ENCODE results near the gene MPP2. TPM values are rescaled to one million over a fixed set of nuclear protein-coding genes. Genes with fewer than 3 reads are reported as not detected.

The MPP2 gene
- total RNA-seq, 4 donors from 2014 or later: 0.18 to 3.6 (median 0.54) TPM

GRCh38 chr17:43826206-43826605, 81.1 kb downstream of the MPP2 start:
- H3K9me3 ChIP-seq: no peaks in the 10 kb centered on the region
- H3K27ac ChIP-seq: no peak overlapping the region
- intact Hi-C loops (cut with DNase I): no loop called here
- peaks cover 0 to 75% (median 6%) of the 10 kb centered on the region in 3 donors for H3K36me3 ChIP-seq
- TF ChIP-seq CTCF (IDR thresholded peaks at IDR 0.05): no peak
- no peak for TF ChIP-seq POLR2A (IDR thresholded peaks at IDR 0.05)
- H3K4me3 ChIP-seq: no peak overlapping the region
- peaks cover 3 to 24% (median 6%) of the 10 kb centered on the region in 3 donors for H3K4me1 ChIP-seq
- WGBS, 2 donors: 55 to 80% methylated on average over 7 of the region's 7 CpGs
- no peaks in the 10 kb centered on the region for H3K27me3 ChIP-seq
- DNase-seq: no peak

- intact Hi-C loops (cut with DNase I): no loop called here
- no peaks in the 10 kb centered on the region for H3K9me3 ChIP-seq
- H3K27me3 ChIP-seq: no peaks in the 10 kb centered on the region
- no peak for TF ChIP-seq CTCF (IDR thresholded peaks at IDR 0.05)
- no peak for TF ChIP-seq POLR2A (IDR thresholded peaks at IDR 0.05)
- H3K4me3 ChIP-seq: no peak overlapping the region
- H3K27ac ChIP-seq: no peak overlapping the region
- WGBS, 2 donors: 88% methylated on average over 1 of the region's 12 CpGs; no CpG with 5 or more reads in 1 of the 2 donors
- H3K4me1 ChIP-seq: peaks cover 3 to 23% (median 6%) of the 10 kb centered on the region in 3 donors
- peaks cover 0 to 77% (median 6%) of the 10 kb centered on the region in 3 donors for H3K36me3 ChIP-seq
- DNase-seq: no peak
Observed at GRCh38 chr17:43825567-43825966, 81.8 kb downstream of the MPP2 start.

Other genes with a start within 250 kb of the MPP2 start
- gene MEOX1, start 245.6 kb downstream of the MPP2 start, total RNA-seq: 1 to 10 TPM in 2 of 4 donors, under 1 TPM in 2; 0.64 to 6.1 (median 2.7) TPM
- gene SOST, start 148.7 kb downstream of the MPP2 start, total RNA-seq: under 1 TPM in 1 of 4 donors, not detected in 3; 0.49 TPM
- 10 to 100 TPM; 33.7 to 58.4 (median 36.8) TPM for gene DUSP3, start 128.6 kb downstream of the MPP2 start, total RNA-seq
- gene CFAP97D1, start 127.1 kb downstream of the MPP2 start, total RNA-seq: under 1 TPM in 1 of 4 donors, not detected in 3; 0.13 TPM
- gene MPP3, start 74.4 kb downstream of the MPP2 start, total RNA-seq: 10 to 100 TPM in 1 of 4 donors, 1 to 10 TPM in 3; 5.9 to 15.8 (median 9.0) TPM
- gene CD300LG, start 60.4 kb downstream of the MPP2 start, total RNA-seq: 1 to 10 TPM in 2 of 4 donors, under 1 TPM in 2; 0.30 to 2.3 (median 0.94) TPM
- not detected for gene PPY, start 34.9 kb upstream of the MPP2 start, total RNA-seq
- gene PYY, start 46.4 kb upstream of the MPP2 start, total RNA-seq: not detected
- 1 to 10 TPM in 3 of 4 donors, under 1 TPM in 1; 0.64 to 2.7 (median 2.1) TPM for gene NAGS, start 97.1 kb upstream of the MPP2 start, total RNA-seq
- gene TMEM101, start 107.4 kb upstream of the MPP2 start, total RNA-seq: 10 to 100 TPM; 20.6 to 40.8 (median 34.1) TPM
- gene LSM12, start 159.1 kb upstream of the MPP2 start, total RNA-seq: 10 to 100 TPM; 27.3 to 44.3 (median 36.9) TPM
- 10 to 100 TPM; 10.3 to 23.3 (median 17.2) TPM for gene G6PC3, start 163.2 kb upstream of the MPP2 start, total RNA-seq
- 100 to 1,000 TPM in 1 of 4 donors, 10 to 100 TPM in 3; 31.1 to 135 (median 68.0) TPM for gene HDAC5, start 216.1 kb upstream of the MPP2 start, total RNA-seq
- 1 to 10 TPM; 1.9 to 4.7 (median 4.0) TPM for gene HROB, start 234.4 kb upstream of the MPP2 start, total RNA-seq